A549 (cell line): ENCODE results near the gene MYLK2.

Experiments used
- NR3C1 ChIP-seq: fragments of >200 bp; sonication (Bioruptor Twin); formaldehyde crosslinking; IDR thresholded peaks from 3 replicates; pipeline ENCODE4 v1.6.1; 2017
- TF ChIP-seq, protein P1 (sequence below): fragments of >200 bp; sonication (Bioruptor Twin); formaldehyde crosslinking; IDR thresholded peaks from 3 replicates; pipeline ENCODE4 v1.5.1; 2016

- TF ChIP-seq, protein P1, sequence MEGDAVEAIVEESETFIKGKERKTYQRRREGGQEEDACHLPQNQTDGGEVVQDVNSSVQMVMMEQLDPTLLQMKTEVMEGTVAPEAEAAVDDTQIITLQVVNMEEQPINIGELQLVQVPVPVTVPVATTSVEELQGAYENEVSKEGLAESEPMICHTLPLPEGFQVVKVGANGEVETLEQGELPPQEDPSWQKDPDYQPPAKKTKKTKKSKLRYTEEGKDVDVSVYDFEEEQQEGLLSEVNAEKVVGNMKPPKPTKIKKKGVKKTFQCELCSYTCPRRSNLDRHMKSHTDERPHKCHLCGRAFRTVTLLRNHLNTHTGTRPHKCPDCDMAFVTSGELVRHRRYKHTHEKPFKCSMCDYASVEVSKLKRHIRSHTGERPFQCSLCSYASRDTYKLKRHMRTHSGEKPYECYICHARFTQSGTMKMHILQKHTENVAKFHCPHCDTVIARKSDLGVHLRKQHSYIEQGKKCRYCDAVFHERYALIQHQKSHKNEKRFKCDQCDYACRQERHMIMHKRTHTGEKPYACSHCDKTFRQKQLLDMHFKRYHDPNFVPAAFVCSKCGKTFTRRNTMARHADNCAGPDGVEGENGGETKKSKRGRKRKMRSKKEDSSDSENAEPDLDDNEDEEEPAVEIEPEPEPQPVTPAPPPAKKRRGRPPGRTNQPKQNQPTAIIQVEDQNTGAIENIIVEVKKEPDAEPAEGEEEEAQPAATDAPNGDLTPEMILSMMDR, result no peak
- no peak for TF ChIP-seq NR3C1
These were observed 12.1 kb downstream of the MYLK2 start for GRCh38 chr20:31831211-31831610.
